HL-60 (cell line): ENCODE results near the gene ASIC3.

Source experiments
- DNase-seq, 2 experiments: peaks; one replicate each; pipeline ENCODE4 v3.0.0-alpha.2; 2010 to 2020; ENCODE audit warnings: low read depth in 1 of 2, low spot score in 1 of 2
- H3K27ac ChIP-seq: fragments of 250-450 bp; sonication (Bioruptor Pico); replicated peaks from 2 replicates; pipeline ENCODE4 v1.5.1; 2020; ENCODE audit warnings: mild to moderate bottlenecking, moderate library complexity
- H3K27me3 ChIP-seq: fragments of 250-450 bp; sonication (Bioruptor Pico); 2 replicates; pipeline ENCODE4 v1.5.1; 2021; ENCODE audit warnings: mild to moderate bottlenecking, moderate library complexity; ENCODE audit not compliant: insufficient read depth, poor library complexity, severe bottlenecking
- H3K4me3 ChIP-seq: replicated peaks from 2 replicates; pipeline ENCODE4 v1.5.1; 2011; ENCODE audit warnings: mild to moderate bottlenecking, control low read depth, low read length; ENCODE audit not compliant: insufficient read depth
- GABPA ChIP-seq: IDR thresholded peaks from 2 replicates; pipeline ENCODE4 v1.6.1; 2012; ENCODE audit warnings: low read depth
- POLR2AphosphoS5 ChIP-seq: IDR thresholded peaks from 2 replicates; pipeline ENCODE4 v1.6.1; 2012; ENCODE audit warnings: low read depth
- SPI1 ChIP-seq: IDR thresholded peaks from 2 replicates; pipeline ENCODE4 v1.6.1; 2012; ENCODE audit warnings: low read depth, mild to moderate bottlenecking, borderline replicate concordance
- TF ChIP-seq, protein P1 (sequence below): IDR thresholded peaks from 2 replicates; pipeline ENCODE4 v1.6.1; 2012; ENCODE audit warnings: low read depth; ENCODE audit not compliant: insufficient replicate concordance
- TF ChIP-seq, protein P2 (sequence below): IDR thresholded peaks from one replicate; pipeline ENCODE4 v1.5.1; 2011; ENCODE audit warnings: low read length, control low read depth, inconsistent platforms; ENCODE audit not compliant: insufficient read depth

ASIC3 gene

DNA sequence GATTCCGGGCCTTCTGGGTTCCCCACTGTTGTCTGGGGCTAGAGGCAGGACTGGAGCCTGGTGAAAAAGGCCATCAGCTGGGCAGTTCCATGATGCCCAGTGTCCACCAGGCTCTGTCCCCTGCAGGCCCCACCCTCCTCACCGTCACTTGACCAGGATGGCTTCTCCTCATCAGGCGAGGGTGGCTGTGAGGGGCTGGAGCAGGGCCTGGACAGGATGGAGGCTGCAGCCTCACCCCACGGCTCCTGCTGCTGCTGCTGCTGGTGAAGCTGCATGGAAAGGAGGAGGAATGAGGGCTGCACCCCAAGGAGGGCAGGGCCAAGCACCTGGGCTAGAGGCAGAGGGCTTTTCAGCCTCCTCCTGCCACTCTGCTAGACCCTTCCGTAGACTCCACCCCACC, 32.4 kb upstream of the ASIC3 start:
- no peak for DNase-seq
- Histone ChIP-seq H3K4me3 (no peak overlapping the region), H3K27me3 (peaks cover 24% of the 10 kb centered on the region), H3K27ac (no peak overlapping the region)
- TF ChIP-seq POLR2AphosphoS5 = no peak
- TF ChIP-seq GABPA = no peak
- TF ChIP-seq, protein P1, sequence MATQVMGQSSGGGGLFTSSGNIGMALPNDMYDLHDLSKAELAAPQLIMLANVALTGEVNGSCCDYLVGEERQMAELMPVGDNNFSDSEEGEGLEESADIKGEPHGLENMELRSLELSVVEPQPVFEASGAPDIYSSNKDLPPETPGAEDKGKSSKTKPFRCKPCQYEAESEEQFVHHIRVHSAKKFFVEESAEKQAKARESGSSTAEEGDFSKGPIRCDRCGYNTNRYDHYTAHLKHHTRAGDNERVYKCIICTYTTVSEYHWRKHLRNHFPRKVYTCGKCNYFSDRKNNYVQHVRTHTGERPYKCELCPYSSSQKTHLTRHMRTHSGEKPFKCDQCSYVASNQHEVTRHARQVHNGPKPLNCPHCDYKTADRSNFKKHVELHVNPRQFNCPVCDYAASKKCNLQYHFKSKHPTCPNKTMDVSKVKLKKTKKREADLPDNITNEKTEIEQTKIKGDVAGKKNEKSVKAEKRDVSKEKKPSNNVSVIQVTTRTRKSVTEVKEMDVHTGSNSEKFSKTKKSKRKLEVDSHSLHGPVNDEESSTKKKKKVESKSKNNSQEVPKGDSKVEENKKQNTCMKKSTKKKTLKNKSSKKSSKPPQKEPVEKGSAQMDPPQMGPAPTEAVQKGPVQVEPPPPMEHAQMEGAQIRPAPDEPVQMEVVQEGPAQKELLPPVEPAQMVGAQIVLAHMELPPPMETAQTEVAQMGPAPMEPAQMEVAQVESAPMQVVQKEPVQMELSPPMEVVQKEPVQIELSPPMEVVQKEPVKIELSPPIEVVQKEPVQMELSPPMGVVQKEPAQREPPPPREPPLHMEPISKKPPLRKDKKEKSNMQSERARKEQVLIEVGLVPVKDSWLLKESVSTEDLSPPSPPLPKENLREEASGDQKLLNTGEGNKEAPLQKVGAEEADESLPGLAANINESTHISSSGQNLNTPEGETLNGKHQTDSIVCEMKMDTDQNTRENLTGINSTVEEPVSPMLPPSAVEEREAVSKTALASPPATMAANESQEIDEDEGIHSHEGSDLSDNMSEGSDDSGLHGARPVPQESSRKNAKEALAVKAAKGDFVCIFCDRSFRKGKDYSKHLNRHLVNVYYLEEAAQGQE = no peak
- TF ChIP-seq, protein P2, sequence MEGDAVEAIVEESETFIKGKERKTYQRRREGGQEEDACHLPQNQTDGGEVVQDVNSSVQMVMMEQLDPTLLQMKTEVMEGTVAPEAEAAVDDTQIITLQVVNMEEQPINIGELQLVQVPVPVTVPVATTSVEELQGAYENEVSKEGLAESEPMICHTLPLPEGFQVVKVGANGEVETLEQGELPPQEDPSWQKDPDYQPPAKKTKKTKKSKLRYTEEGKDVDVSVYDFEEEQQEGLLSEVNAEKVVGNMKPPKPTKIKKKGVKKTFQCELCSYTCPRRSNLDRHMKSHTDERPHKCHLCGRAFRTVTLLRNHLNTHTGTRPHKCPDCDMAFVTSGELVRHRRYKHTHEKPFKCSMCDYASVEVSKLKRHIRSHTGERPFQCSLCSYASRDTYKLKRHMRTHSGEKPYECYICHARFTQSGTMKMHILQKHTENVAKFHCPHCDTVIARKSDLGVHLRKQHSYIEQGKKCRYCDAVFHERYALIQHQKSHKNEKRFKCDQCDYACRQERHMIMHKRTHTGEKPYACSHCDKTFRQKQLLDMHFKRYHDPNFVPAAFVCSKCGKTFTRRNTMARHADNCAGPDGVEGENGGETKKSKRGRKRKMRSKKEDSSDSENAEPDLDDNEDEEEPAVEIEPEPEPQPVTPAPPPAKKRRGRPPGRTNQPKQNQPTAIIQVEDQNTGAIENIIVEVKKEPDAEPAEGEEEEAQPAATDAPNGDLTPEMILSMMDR = no peak
- TF ChIP-seq SPI1 = no peak

DNA sequence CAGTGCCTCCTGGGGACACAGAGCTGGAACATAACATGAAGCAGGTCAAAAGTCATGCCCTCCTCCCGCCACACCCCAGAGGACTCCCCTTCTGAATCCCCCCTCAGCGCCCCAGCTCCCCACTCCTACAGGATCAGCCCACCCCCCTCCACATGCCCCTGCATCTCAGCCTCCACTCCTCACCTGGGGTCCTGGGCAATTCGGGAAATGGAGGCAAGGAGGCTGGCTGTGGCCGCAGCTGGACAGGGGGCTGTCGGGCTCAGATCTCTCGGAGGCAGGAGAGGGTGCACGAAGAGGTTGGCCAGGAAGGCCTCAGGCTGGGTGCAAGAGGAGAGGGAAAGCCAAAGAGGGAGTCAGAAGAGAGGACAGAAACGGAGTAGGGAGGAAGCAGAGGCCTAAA, 31.8 kb upstream of the ASIC3 start:
- Histone ChIP-seq H3K27ac (no peak overlapping the region), H3K27me3 (peaks cover 24% of the 10 kb centered on the region), H3K4me3 (no peak overlapping the region)
- TF ChIP-seq, protein P1 = no peak
- TF ChIP-seq, protein P2 = no peak
- no peak for TF ChIP-seq GABPA
- DNase-seq = no peak

DNA sequence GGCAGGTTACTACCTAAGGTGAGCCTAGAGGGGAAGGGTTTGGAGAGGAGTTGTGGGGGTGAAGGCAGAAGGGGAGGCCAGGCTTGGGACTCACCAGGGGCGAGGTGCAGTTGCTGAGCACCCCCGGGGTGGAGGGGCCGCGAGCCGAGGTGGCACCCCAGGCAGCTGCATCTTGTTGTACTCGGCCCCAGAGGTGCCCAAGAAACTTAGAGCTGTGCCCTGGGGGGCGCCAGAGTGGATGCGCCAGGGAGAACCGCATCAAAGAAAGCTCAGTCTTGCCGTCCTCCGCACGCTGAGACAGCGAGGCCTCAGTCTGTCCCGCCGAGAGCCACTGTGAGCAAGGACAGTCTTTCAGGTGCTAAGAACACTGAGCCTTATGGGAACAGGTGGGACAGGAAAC, 31.4 kb upstream of the ASIC3 start:
- TF ChIP-seq, protein P2 = no peak
- TF ChIP-seq, protein P1 = no peak
- TF ChIP-seq SPI1 = no peak
- TF ChIP-seq GABPA = no peak
- TF ChIP-seq POLR2AphosphoS5 = no peak
- Histone ChIP-seq H3K4me3 (no peak overlapping the region), H3K27ac (no peak overlapping the region), H3K27me3 (peaks cover 24% of the 10 kb centered on the region)
- DNase-seq = no peak
